HepG2 (cell line): ENCODE results near the gene TNNI2. TPM values are rescaled to one million over a fixed set of nuclear protein-coding genes. Genes with fewer than 3 reads are reported as not detected.

Source experiments
- ATAC-seq: fragments of 200-7000 bp; cut with Tn5 transposase; 3 replicates; pipeline ENCODE4 v1.9.1; 2020; ENCODE audit warnings: mild to moderate bottlenecking, moderate library complexity
- BruUV-seq: library from RNA; stranded (reverse); fragments of 400-500 nt; replicated peaks from 2 replicates; lab custom pipeline; 2021; lab: Mats Ljungman, UMichigan
- CTCF ChIA-PET: fragments of 300-600 bp; formaldehyde crosslinking; extraction: SDS; loops from one replicate; lab custom pipeline; 2021; ENCODE audit warnings: low total read pairs, inconsistent platforms, low intra/inter-chr PET ratio; lab: Yijun Ruan, JAX
- POLR2A ChIA-PET: fragments of 350-600 bp; sonication (Branson Sonifier 250); formaldehyde crosslinking; loops from one replicate; lab custom pipeline; 2020; ENCODE audit warnings: antibody characterized with exemption, inconsistent platforms; lab: Yijun Ruan, JAX
- DNase-seq: peaks from one replicate; pipeline ENCODE4 v3.0.0-alpha.2; 2015; ENCODE audit warnings: low spot score
- FAIRE-seq: peaks from 3 replicates; lab custom pipeline; 2011; peaks lifted over from hg19 to GRCh38; lab: Jason Lieb, UNC
- H2AFZ ChIP-seq: one replicate; pipeline ENCODE4 v1.6.1; 2011; ENCODE audit warnings: low read length, inconsistent platforms
- H3K27ac ChIP-seq: fragments of 300-600 bp; 3 replicates; pipeline ENCODE4 v1.8.0; 2011; ENCODE audit warnings: mixed run types, mild to moderate bottlenecking, mixed read lengths, low read length, inconsistent platforms; ENCODE audit not compliant: insufficient read depth; ENCODE audit errors: extremely low read length
- H3K27me3 ChIP-seq, 2 experiments: fragments of 200-600 bp in 1 of 2; 2 replicates in 1 of 2; 3 replicates in 1 of 2; pipeline versions ENCODE4 v1.6.0 to v1.8.0; 2011; ENCODE audit warnings: low read length in 2 of 2, mild to moderate bottlenecking in 2 of 2, moderate library complexity in 2 of 2, inconsistent platforms in 1 of 2; ENCODE audit not compliant: insufficient read depth in 2 of 2, control insufficient read depth in 1 of 2
- H3K36me3 ChIP-seq, 2 experiments: fragments of 200-600 bp in 1 of 2; replicated peaks in 1 of 2; 2 replicates in 1 of 2; 3 replicates in 1 of 2; pipeline versions ENCODE4 v1.5.1 to v1.8.0; 2011; ENCODE audit warnings: low read length in 2 of 2, inconsistent platforms in 1 of 2; ENCODE audit not compliant: insufficient read depth in 2 of 2, control insufficient read depth in 1 of 2
- H3K4me1 ChIP-seq: 2 replicates; pipeline ENCODE4 v1.5.1; 2012; ENCODE audit warnings: low read length, inconsistent platforms; ENCODE audit not compliant: insufficient read depth
- H3K4me2 ChIP-seq: 2 replicates; pipeline ENCODE4 v1.6.0; 2011; ENCODE audit warnings: low read depth, low read length, inconsistent platforms
- H3K4me3 ChIP-seq, 3 experiments: fragments of 200-600 bp in 1 of 3; sonication (generic), shearing (Covaris generic) in 1 of 3; replicated peaks in 1 of 3; 2 replicates each; pipeline ENCODE4 v1.5.1; 2011 to 2016; ENCODE audit warnings: low read length in 3 of 3, inconsistent platforms in 2 of 3, low read depth in 2 of 3, mild to moderate bottlenecking in 2 of 3, control low read depth in 1 of 3, mixed read lengths in 1 of 3; ENCODE audit not compliant: insufficient read depth in 1 of 3
- H3K79me2 ChIP-seq: one replicate; pipeline ENCODE4 v1.6.1; 2011; ENCODE audit warnings: low read length, inconsistent platforms; ENCODE audit not compliant: insufficient read depth
- H3K9ac ChIP-seq: 2 replicates; pipeline ENCODE4 v1.6.0; 2011; ENCODE audit warnings: mild to moderate bottlenecking, low read depth, low read length, inconsistent platforms; ENCODE audit not compliant: insufficient read depth
- H3K9me3 ChIP-seq: 2 replicates; pipeline ENCODE4 v1.5.1; 2012; ENCODE audit warnings: mild to moderate bottlenecking, low read length
- H4K20me1 ChIP-seq: 2 replicates; pipeline ENCODE4 v1.6.0; 2011; ENCODE audit warnings: inconsistent platforms, mild to moderate bottlenecking, low read length, moderate library complexity; ENCODE audit not compliant: insufficient read depth
- BRD4 ChIP-seq: sonication (generic); formaldehyde crosslinking; IDR thresholded peaks from 2 replicates; pipeline ENCODE4 v1.4.0; 2020; ENCODE audit warnings: missing genetic modification reagents
- ETV5 ChIP-seq: IDR thresholded peaks from 2 replicates; pipeline ENCODE4 v1.6.1; 2018; ENCODE audit warnings: missing biosample characterization, missing genetic modification reagents, inconsistent platforms, borderline replicate concordance
- FOXA3 ChIP-seq: IDR thresholded peaks from 2 replicates; pipeline ENCODE4 v1.6.1; 2016; ENCODE audit warnings: missing genetic modification reagents, missing compliant biosample characterization
- HNF1A ChIP-seq, 2 experiments: sonication (generic) in 1 of 2; formaldehyde crosslinking in 1 of 2; IDR thresholded peaks; 2 replicates each; pipeline versions ENCODE4 v1.4.0 to v1.6.1; 2016 to 2020; ENCODE audit warnings: borderline replicate concordance in 1 of 2, low read depth in 1 of 2, mild to moderate bottlenecking in 1 of 2, missing genetic modification reagents in 1 of 2
- ZNF563 ChIP-seq: sonication (generic); formaldehyde crosslinking; IDR thresholded peaks from 2 replicates; pipeline ENCODE4 v1.8.0; 2022; ENCODE audit warnings: mild to moderate bottlenecking, moderate library complexity, missing genetic modification reagents
- ZNF674 ChIP-seq: sonication (generic); formaldehyde crosslinking; IDR thresholded peaks from 2 replicates; pipeline ENCODE4 v1.5.0; 2020; ENCODE audit warnings: low read depth, mild to moderate bottlenecking, missing genetic modification reagents
- ZNF687 ChIP-seq: sonication (generic); formaldehyde crosslinking; IDR thresholded peaks from 2 replicates; pipeline ENCODE4 v1.5.1; 2020; ENCODE audit warnings: mild to moderate bottlenecking, missing genetic modification reagents, moderate library complexity
- WGBS: methylation state at CpG from one replicate; pipeline ENCODE4 v1.1.6; 2017; ENCODE audit warnings: low lambda C conversion rate; 5-methylcytosine and 5-hydroxymethylcytosine counted together
- in situ Hi-C: cut with HindIII; loops from 2 replicates; pipeline ENCODE4 v1.10.0; 2017; ENCODE audit warnings: low pct_unique_long_range_greater_than_20kb; ENCODE audit not compliant: extremely low pct_ligation_motif_present
- intact Hi-C: fragments of 100-400 bp; cut with micrococcal nuclease; formaldehyde crosslinking; loops from one replicate; pipeline ENCODE4 v1.10.0; 2022; ENCODE audit not compliant: unreplicated experiment
- polyA plus RNA-seq, 8 experiments: library from polyadenylated mRNA; depleted of rRNA in 3 of 8; stranded (reverse) in 7 of 8; unstranded in 1 of 8; fragments of >200 nt; fragmentation: Illumina TruSeq in 4 of 8; extraction: Trizol in 4 of 8; gene quantifications; 2 replicates each; pipeline versions ENCODE4 v1.2.1 to v1.2.3, GENCODE V29; 2011 to 2016; ENCODE audit warnings: low read depth in 4 of 8, missing spikeins in 1 of 8, mixed read lengths in 1 of 8; ENCODE audit not compliant: insufficient read depth in 1 of 8
- total RNA-seq, 5 experiments: library from RNA; depleted of rRNA; stranded (reverse); fragments of >200 nt; fragmentation: Illumina TruSeq; extraction: Trizol; gene quantifications; 2 replicates each; pipeline ENCODE4 v1.2.3, GENCODE V29; 2016; ENCODE audit warnings: low read depth in 1 of 5
- TF ChIP-seq, protein P1 (sequence below): sonication (generic); formaldehyde crosslinking; conservative IDR thresholded peaks from 2 replicates; pipeline ENCODE4 v1.5.0; 2020; ENCODE audit warnings: missing genetic modification reagents
- TF ChIP-seq, protein P2 (sequence below): sonication (generic); formaldehyde crosslinking; IDR thresholded peaks from 2 replicates; pipeline ENCODE4 v1.9.0; 2022; ENCODE audit warnings: missing genetic modification reagents, mild to moderate bottlenecking, borderline replicate concordance

TNNI2 gene
- total and polyA plus RNA-seq, 2 of the 13 experiments (the other 11 are each of a cell fraction or from before 2014, with no cell fraction given) = 7.2 to 12.0 TPM

GRCh38 chr11:1832211-1832919, 6.4 kb upstream of the TNNI2 start:
- peaks cover 0 to 6% of the 10 kb centered on the region in 2 experiments; a peak in 2 of 5 replicates for H3K27me3 ChIP-seq
- H2AFZ ChIP-seq = no peak overlapping the region
- WGBS = 16% methylated on average over 10 of the region's 40 CpGs
- no peaks in the 10 kb centered on the region for H4K20me1 ChIP-seq
- intact Hi-C loops = loop anchor here (2.0 to 5.0 kb wide), 2 partner anchors 125 to 138 kb away; no protein-coding TSS in a partner anchor
- no peaks in the 10 kb centered on the region for H3K9me3 ChIP-seq
- no peak overlapping the region for H3K27ac ChIP-seq
- in situ Hi-C loops = loop anchor here (5.0 kb wide), 2 partner anchors 135 to 175 kb away; partner anchors contain the start of gene KRTAP5-6
- POLR2A ChIA-PET = interaction anchor here (2.4 to 5.1 kb wide), 4 partner anchors 139 to 179 kb away, joined by 4 to 26 read pairs (median 21); no protein-coding TSS in a partner anchor
- peak overlapping the region in 1 of 3 experiments; percentile 49; a peak in 1 of 6 replicates for H3K4me3 ChIP-seq
- no peak for DNase-seq
- FAIRE-seq = no peak
- CTCF ChIA-PET = interaction anchor here (1.8 to 4.2 kb wide), 3 partner anchors 139 to 319 kb away, joined by 6 to 44 read pairs (median 37); no protein-coding TSS in a partner anchor
- ATAC-seq = peak; percentile 41
- BruUV-seq = no TSS peak
- peak overlapping the region; percentile 60 for H3K4me2 ChIP-seq
- 0 out of 2 replicates have a peak overlapping the region, but pooled peaks have one; percentile 11 for H3K9ac ChIP-seq
- no peaks in the 10 kb centered on the region for H3K79me2 ChIP-seq
- H3K4me1 ChIP-seq = peaks cover 80% of the 10 kb centered on the region
- H3K36me3 ChIP-seq = no peaks in the 10 kb centered on the region
- TF ChIP-seq ZNF674 (CRISPR knock-in tag) = no peak
- TF ChIP-seq, protein P1, sequence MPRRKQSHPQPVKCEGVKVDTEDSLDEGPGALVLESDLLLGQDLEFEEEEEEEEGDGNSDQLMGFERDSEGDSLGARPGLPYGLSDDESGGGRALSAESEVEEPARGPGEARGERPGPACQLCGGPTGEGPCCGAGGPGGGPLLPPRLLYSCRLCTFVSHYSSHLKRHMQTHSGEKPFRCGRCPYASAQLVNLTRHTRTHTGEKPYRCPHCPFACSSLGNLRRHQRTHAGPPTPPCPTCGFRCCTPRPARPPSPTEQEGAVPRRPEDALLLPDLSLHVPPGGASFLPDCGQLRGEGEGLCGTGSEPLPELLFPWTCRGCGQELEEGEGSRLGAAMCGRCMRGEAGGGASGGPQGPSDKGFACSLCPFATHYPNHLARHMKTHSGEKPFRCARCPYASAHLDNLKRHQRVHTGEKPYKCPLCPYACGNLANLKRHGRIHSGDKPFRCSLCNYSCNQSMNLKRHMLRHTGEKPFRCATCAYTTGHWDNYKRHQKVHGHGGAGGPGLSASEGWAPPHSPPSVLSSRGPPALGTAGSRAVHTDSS (CRISPR knock-in tag) = no peak
- no peak for TF ChIP-seq HNF1A (IDR thresholded peaks at IDR 0.05; ENCODE audit: low read depth)
- peak; percentile 20; the same call in 1 of the 2 replicates for TF ChIP-seq HNF1A (CRISPR knock-in tag; IDR thresholded peaks at IDR 0.05; ENCODE audit: borderline replicate concordance)
- TF ChIP-seq BRD4 (CRISPR knock-in tag) = peak; percentile 38; the same call in 1 of the 2 replicates
- peak; percentile 20; the same call in 1 of the 2 replicates for TF ChIP-seq ZNF563 (CRISPR knock-in tag)
- TF ChIP-seq FOXA3 (CRISPR knock-in tag) = 0 out of 2 replicates have a peak, but pooled peaks have one; percentile 8
- TF ChIP-seq ZNF687 (CRISPR knock-in tag) = peak; percentile 87
- TF ChIP-seq, protein P2, sequence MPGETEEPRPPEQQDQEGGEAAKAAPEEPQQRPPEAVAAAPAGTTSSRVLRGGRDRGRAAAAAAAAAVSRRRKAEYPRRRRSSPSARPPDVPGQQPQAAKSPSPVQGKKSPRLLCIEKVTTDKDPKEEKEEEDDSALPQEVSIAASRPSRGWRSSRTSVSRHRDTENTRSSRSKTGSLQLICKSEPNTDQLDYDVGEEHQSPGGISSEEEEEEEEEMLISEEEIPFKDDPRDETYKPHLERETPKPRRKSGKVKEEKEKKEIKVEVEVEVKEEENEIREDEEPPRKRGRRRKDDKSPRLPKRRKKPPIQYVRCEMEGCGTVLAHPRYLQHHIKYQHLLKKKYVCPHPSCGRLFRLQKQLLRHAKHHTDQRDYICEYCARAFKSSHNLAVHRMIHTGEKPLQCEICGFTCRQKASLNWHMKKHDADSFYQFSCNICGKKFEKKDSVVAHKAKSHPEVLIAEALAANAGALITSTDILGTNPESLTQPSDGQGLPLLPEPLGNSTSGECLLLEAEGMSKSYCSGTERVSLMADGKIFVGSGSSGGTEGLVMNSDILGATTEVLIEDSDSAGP (CRISPR knock-in tag) = peak; percentile 69; the same call in 1 of the 2 replicates
- TF ChIP-seq ETV5 (CRISPR knock-in tag) = no peak
